ENCODE results near the gene PCGF3. TPM values are rescaled to one million over a fixed set of nuclear protein-coding genes. Genes with fewer than 3 reads are reported as not detected.
"Not testable (repeated sequence)": the region's sequence is repeated elsewhere in the genome, so short reads cannot be mapped to it uniquely, and the experiment has no call there.

Gene PCGF3
- total and polyA plus RNA-seq, 2 donors from 2014 or later: 21.7 to 59.6 TPM

GRCh38 chr4:734951-735350 is 29.3 kb downstream of the PCGF3 start:
- Histone ChIP-seq H3K27ac (ENCODE audit: low read depth in 2 of 2, low read length in 2 of 2) (no peak overlapping the region), H3K9ac (ENCODE audit: low read length in 3 of 3) (no peak overlapping the region), H3K27me3 (ENCODE audit: control insufficient read depth, insufficient read depth, low read length) (no peaks in the 10 kb centered on the region), H3K4me1 (ENCODE audit: control insufficient read depth in 2 of 3, insufficient read depth in 2 of 3, low read depth in 1 of 3, low read length in 3 of 3) (no peaks in the 10 kb centered on the region), H3K9me3 (ENCODE audit: control insufficient read depth in 2 of 3, insufficient read depth in 1 of 3, low read length in 3 of 3) (no peaks in the 10 kb centered on the region), H3K4me3 (ENCODE audit: low read length in 3 of 3) (no peak overlapping the region), H3K36me3 (ENCODE audit: control insufficient read depth in 2 of 3, insufficient read depth in 3 of 3, low read length in 3 of 3) (peaks cover 5 to 39% (median 20%) of the 10 kb centered on the region in 3 donors)
- DNase-seq (no peak), FAIRE-seq (no peak)
- intact Hi-C loops (cut with DNase I): no loop called here
- no peak for TF ChIP-seq CTCF (IDR thresholded peaks at IDR 0.05; ENCODE audit: borderline replicate concordance, extremely low read depth, insufficient read depth)

GRCh38 chr4:735583-735982 is 30.0 kb downstream of the PCGF3 start:
- no peaks in the 10 kb centered on the region for H3K27me3 ChIP-seq (ENCODE audit: control insufficient read depth, insufficient read depth, low read length)
- FAIRE-seq (no peak), DNase-seq (no peak)
- no peak overlapping the region for H3K27ac ChIP-seq (ENCODE audit: low read depth in 2 of 2, low read length in 2 of 2)
- H3K9me3 ChIP-seq (ENCODE audit: control insufficient read depth in 2 of 3, insufficient read depth in 1 of 3, low read length in 3 of 3): no peaks in the 10 kb centered on the region
- TF ChIP-seq CTCF (IDR thresholded peaks at IDR 0.05; ENCODE audit: borderline replicate concordance, extremely low read depth, insufficient read depth): no peak
- H3K4me1 ChIP-seq (ENCODE audit: control insufficient read depth in 2 of 3, insufficient read depth in 2 of 3, low read depth in 1 of 3, low read length in 3 of 3): no peaks in the 10 kb centered on the region
- no peak overlapping the region for H3K4me3 ChIP-seq (ENCODE audit: low read length in 3 of 3)
- H3K9ac ChIP-seq (ENCODE audit: low read length in 3 of 3): no peak overlapping the region
- intact Hi-C loops (cut with DNase I): no loop called here
- peaks cover 5 to 41% (median 20%) of the 10 kb centered on the region in 3 donors for H3K36me3 ChIP-seq (ENCODE audit: control insufficient read depth in 2 of 3, insufficient read depth in 3 of 3, low read length in 3 of 3)

- H3K4me3 ChIP-seq (ENCODE audit: low read length in 3 of 3); DNase-seq; H3K27ac ChIP-seq (ENCODE audit: low read depth in 2 of 2, low read length in 2 of 2); H3K4me1 ChIP-seq (ENCODE audit: control insufficient read depth in 2 of 3, insufficient read depth in 2 of 3, low read depth in 1 of 3, low read length in 3 of 3); H3K9ac ChIP-seq (ENCODE audit: low read length in 3 of 3); H3K9me3 ChIP-seq (ENCODE audit: control insufficient read depth in 2 of 3, insufficient read depth in 1 of 3, low read length in 3 of 3); H3K27me3 ChIP-seq (ENCODE audit: control insufficient read depth, insufficient read depth, low read length); FAIRE-seq; intact Hi-C loops (cut with DNase I): not testable (repeated sequence)
- peaks cover 5 to 47% (median 23%) of the 10 kb centered on the region in 3 donors for H3K36me3 ChIP-seq (ENCODE audit: control insufficient read depth in 2 of 3, insufficient read depth in 3 of 3, low read length in 3 of 3)
These were observed 30.9 kb downstream of the PCGF3 start for GRCh38 chr4:736561-736960.

- Histone ChIP-seq H3K27ac (ENCODE audit: low read depth in 2 of 2, low read length in 2 of 2) (no peak overlapping the region), H3K4me1 (ENCODE audit: control insufficient read depth in 2 of 3, insufficient read depth in 2 of 3, low read depth in 1 of 3, low read length in 3 of 3) (no peaks in the 10 kb centered on the region), H3K4me3 (ENCODE audit: low read length in 3 of 3) (no peak overlapping the region), H3K9ac (ENCODE audit: low read length in 3 of 3) (no peak overlapping the region), H3K36me3 (ENCODE audit: control insufficient read depth in 2 of 3, insufficient read depth in 3 of 3, low read length in 3 of 3) (peaks cover 4 to 34% (median 21%) of the 10 kb centered on the region in 3 donors), H3K9me3 (ENCODE audit: control insufficient read depth in 2 of 3, insufficient read depth in 1 of 3, low read length in 3 of 3) (no peaks in the 10 kb centered on the region), H3K27me3 (ENCODE audit: control insufficient read depth, insufficient read depth, low read length) (no peaks in the 10 kb centered on the region)
- no peak for FAIRE-seq
- intact Hi-C loops (cut with DNase I): no loop called here
- no peak for DNase-seq
- no peak for TF ChIP-seq CTCF (IDR thresholded peaks at IDR 0.05; ENCODE audit: borderline replicate concordance, extremely low read depth, insufficient read depth)
These were observed 33.2 kb downstream of the PCGF3 start for GRCh38 chr4:738781-739280.

Data from kidney (tissue), 14 donors.